Measurements from ENCODE around the gene PAM16.

Gene PAM16

DNA sequence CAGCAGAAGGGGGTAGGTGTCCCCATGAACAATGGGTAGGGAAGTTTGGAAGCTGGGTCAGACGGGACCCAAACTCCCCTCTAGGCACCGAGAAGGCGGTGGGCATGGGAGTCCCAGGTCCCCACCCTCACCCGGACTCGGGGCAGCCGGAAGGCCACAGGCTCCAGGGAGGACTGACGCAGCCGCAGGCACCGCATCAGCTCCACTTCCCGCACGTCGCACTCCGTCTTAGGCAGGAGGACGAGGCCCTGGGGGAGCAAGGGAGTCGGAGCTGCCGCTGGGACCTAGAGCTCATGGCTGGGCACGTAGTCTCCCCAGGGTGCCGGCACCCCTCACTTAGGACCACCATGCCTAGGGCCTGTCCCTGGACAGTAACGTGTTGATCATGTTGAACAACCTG is 7.1 kb upstream of the PAM16 start:
- Histone ChIP-seq H3K36me3 (ENCODE audit: control insufficient read depth in 4 of 4, insufficient read depth in 4 of 4, low read length in 3 of 4) (peaks cover 0 to 71% (median 43%) of the 10 kb centered on the region in 4 experiments), H3K9me3 (ENCODE audit: control extremely low read depth in 1 of 5, control insufficient read depth in 4 of 5, insufficient read depth in 2 of 5, low read depth in 1 of 5, low read length in 4 of 5) (no peaks in the 10 kb centered on the region), H3K4me3 (ENCODE audit: control insufficient read depth in 1 of 7, extremely low read depth in 1 of 7, insufficient read depth in 4 of 7, low read depth in 2 of 7, low read length in 6 of 7) (no peak overlapping the region), H3K4me1 (ENCODE audit: control extremely low read depth in 1 of 4, control insufficient read depth in 4 of 4, insufficient read depth in 4 of 4, low read length in 3 of 4) (no peaks in the 10 kb centered on the region), H3K27me3 (replicated peaks in 2 of 5; ENCODE audit: control insufficient read depth in 4 of 5, insufficient read depth in 5 of 5, low read length in 4 of 5) (no peaks in the 10 kb centered on the region), H3K27ac (ENCODE audit: insufficient read depth in 1 of 2, low read depth in 1 of 2, low read length in 2 of 2, poor library complexity in 1 of 2, severe bottlenecking in 2 of 2) (no peak overlapping the region)
- 95% methylated on average over 18 of the region's 19 CpGs for WGBS (ENCODE audit: insufficient coverage)
- POLR2A ChIA-PET: no interaction called here
- CTCF ChIA-PET: interaction anchor here (0.8 to 1.9 kb wide), 4 partner anchors 11 to 45 kb away, joined by 3 to 7 read pairs (median 6); no protein-coding TSS in a partner anchor
- DNase-seq: no peak

DNA sequence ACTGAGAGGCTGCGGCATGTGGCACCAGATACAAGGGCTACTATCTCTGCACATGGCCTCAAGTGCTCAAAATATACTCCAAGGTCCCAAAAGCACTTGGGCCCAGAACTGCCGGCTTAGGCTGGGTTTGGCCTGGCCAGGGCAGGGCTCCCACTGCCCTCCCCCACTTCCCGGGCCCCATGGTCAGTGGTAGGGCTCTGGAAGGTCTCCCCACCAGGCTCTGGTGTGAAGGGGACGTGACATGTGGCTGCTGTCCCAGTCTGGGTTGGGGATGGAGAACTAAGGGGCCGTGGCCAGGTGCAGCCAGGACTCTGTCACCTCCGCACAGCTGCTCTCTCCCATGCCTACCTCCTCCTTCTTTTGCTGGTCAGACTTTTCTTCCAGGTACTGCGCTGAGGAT is 5.7 kb upstream of the PAM16 start:
- peaks cover 0 to 58% (median 37%) of the 10 kb centered on the region in 4 experiments for H3K36me3 ChIP-seq (ENCODE audit: control insufficient read depth in 4 of 4, insufficient read depth in 4 of 4, low read length in 3 of 4)
- ChIA-PET POLR2A (no interaction called here), CTCF (interaction anchor here (1.2 kb wide), 1 partner anchor 45 kb away, joined by 3 read pairs; no protein-coding TSS in a partner anchor)
- no peak for DNase-seq
- no peak overlapping the region for H3K4me3 ChIP-seq (ENCODE audit: control insufficient read depth in 1 of 7, extremely low read depth in 1 of 7, insufficient read depth in 4 of 7, low read depth in 2 of 7, low read length in 6 of 7)
- WGBS (ENCODE audit: insufficient coverage): 100% methylated on average over 7 of the region's 7 CpGs
- no peak overlapping the region for H3K27ac ChIP-seq (ENCODE audit: insufficient read depth in 1 of 2, low read depth in 1 of 2, low read length in 2 of 2, poor library complexity in 1 of 2, severe bottlenecking in 2 of 2)
- no peaks in the 10 kb centered on the region for H3K9me3 ChIP-seq (ENCODE audit: control extremely low read depth in 1 of 5, control insufficient read depth in 4 of 5, insufficient read depth in 2 of 5, low read depth in 1 of 5, low read length in 4 of 5)
- no peaks in the 10 kb centered on the region for H3K27me3 ChIP-seq (replicated peaks in 2 of 5; ENCODE audit: control insufficient read depth in 4 of 5, insufficient read depth in 5 of 5, low read length in 4 of 5)
- no peaks in the 10 kb centered on the region for H3K4me1 ChIP-seq (ENCODE audit: control extremely low read depth in 1 of 4, control insufficient read depth in 4 of 4, insufficient read depth in 4 of 4, low read length in 3 of 4)

DNA sequence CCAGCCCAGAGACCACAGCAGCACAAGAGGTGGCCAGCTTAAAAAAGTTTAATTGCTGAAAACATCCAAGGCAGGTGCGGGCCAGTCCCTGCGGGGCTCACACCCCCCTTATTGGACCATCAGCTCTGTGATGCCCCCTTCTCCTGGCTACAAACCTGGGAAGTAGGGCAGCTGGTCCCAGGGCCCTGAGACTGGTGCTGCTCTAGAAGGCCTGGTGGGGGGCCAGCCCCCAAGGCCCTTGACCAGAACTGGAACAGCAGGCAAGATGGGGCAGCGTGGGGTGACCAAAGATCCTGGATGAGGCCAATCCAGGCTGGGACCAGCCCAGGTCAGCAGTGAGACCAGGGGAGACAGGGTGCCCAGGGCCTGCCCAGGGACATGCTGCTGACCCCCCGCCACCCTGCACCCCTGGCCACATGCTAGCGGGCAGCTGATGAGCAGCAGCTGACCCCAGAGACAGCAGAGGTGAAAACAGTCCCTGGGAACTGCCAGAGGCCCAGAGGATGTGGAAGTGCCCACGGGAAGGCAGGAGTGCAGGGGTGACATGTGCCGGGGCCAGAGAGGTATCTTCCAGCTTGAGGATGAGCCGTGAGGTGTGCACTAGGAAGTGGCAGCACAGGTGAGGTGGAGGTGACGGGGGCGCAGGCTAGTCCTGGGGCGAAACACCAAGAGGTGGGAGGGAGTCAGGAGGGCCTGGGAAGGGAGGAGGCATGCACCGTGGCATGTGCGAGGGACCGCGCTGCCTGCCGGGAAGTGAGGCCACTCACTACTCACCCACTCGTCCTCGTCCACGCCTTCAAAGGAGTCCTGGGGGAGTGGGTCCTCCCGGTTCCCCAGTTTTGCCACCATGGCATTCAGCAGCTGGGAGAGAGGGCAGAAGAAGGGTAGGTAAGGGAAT is 3.6 kb upstream of the PAM16 start:
- H3K4me1 ChIP-seq (ENCODE audit: control extremely low read depth in 1 of 4, control insufficient read depth in 4 of 4, insufficient read depth in 4 of 4, low read length in 3 of 4): peaks cover 0 to 10% (median 9%) of the 10 kb centered on the region in 4 experiments
- no peaks in the 10 kb centered on the region for H3K27me3 ChIP-seq (replicated peaks in 2 of 5; ENCODE audit: control insufficient read depth in 4 of 5, insufficient read depth in 5 of 5, low read length in 4 of 5)
- no peaks in the 10 kb centered on the region for H3K9me3 ChIP-seq (ENCODE audit: control extremely low read depth in 1 of 5, control insufficient read depth in 4 of 5, insufficient read depth in 2 of 5, low read depth in 1 of 5, low read length in 4 of 5)
- POLR2A ChIA-PET: no interaction called here
- no peak for DNase-seq
- peaks cover 0 to 41% (median 23%) of the 10 kb centered on the region in 4 experiments for H3K36me3 ChIP-seq (ENCODE audit: control insufficient read depth in 4 of 4, insufficient read depth in 4 of 4, low read length in 3 of 4)
- CTCF ChIA-PET: no interaction called here
- H3K4me3 ChIP-seq (ENCODE audit: control insufficient read depth in 1 of 7, extremely low read depth in 1 of 7, insufficient read depth in 4 of 7, low read depth in 2 of 7, low read length in 6 of 7): no peak overlapping the region
- no peak overlapping the region for H3K27ac ChIP-seq (ENCODE audit: insufficient read depth in 1 of 2, low read depth in 1 of 2, low read length in 2 of 2, poor library complexity in 1 of 2, severe bottlenecking in 2 of 2)
- WGBS (ENCODE audit: insufficient coverage): 100% methylated on average over 13 of the region's 20 CpGs

DNA sequence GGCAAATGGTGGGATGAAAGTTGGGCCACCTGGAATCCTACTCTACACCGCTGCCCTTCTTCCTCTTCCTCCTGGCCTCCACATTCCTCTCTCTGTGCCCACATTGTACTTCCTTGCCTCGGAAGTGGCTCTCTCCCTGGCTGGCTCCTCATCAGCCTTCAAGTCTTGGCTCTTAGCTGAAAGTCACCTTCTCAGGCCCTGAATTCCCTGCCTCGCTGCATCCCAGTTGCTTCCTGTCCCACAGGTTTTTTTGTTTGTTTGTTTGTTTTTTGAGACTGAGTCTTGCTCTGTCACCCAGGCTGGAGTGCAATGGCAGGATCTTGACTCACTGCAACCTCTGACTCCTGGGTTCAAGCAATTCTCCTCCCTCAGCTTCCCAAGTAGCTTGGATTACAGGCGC is 2.6 kb upstream of the PAM16 start:
- no peak for DNase-seq
- Histone ChIP-seq H3K4me1 (ENCODE audit: control extremely low read depth in 1 of 4, control insufficient read depth in 4 of 4, insufficient read depth in 4 of 4, low read length in 3 of 4) (peaks cover 0 to 15% (median 11%) of the 10 kb centered on the region in 4 experiments), H3K4me3 (ENCODE audit: control insufficient read depth in 1 of 7, extremely low read depth in 1 of 7, insufficient read depth in 4 of 7, low read depth in 2 of 7, low read length in 6 of 7) (no peak overlapping the region), H3K9me3 (ENCODE audit: control extremely low read depth in 1 of 5, control insufficient read depth in 4 of 5, insufficient read depth in 2 of 5, low read depth in 1 of 5, low read length in 4 of 5) (no peaks in the 10 kb centered on the region), H3K36me3 (ENCODE audit: control insufficient read depth in 4 of 4, insufficient read depth in 4 of 4, low read length in 3 of 4) (peaks cover 0 to 33% (median 19%) of the 10 kb centered on the region in 4 experiments), H3K27ac (ENCODE audit: insufficient read depth in 1 of 2, low read depth in 1 of 2, low read length in 2 of 2, poor library complexity in 1 of 2, severe bottlenecking in 2 of 2) (no peak overlapping the region), H3K27me3 (replicated peaks in 2 of 5; ENCODE audit: control insufficient read depth in 4 of 5, insufficient read depth in 5 of 5, low read length in 4 of 5) (no peaks in the 10 kb centered on the region)
- WGBS (ENCODE audit: insufficient coverage): 97% methylated on average over 3 of the region's 4 CpGs
- ChIA-PET POLR2A (no interaction called here), CTCF (interaction anchor here (1.4 to 1.7 kb wide), 2 partner anchors 13 to 49 kb away, joined by 3 read pairs; no protein-coding TSS in a partner anchor)

DNA sequence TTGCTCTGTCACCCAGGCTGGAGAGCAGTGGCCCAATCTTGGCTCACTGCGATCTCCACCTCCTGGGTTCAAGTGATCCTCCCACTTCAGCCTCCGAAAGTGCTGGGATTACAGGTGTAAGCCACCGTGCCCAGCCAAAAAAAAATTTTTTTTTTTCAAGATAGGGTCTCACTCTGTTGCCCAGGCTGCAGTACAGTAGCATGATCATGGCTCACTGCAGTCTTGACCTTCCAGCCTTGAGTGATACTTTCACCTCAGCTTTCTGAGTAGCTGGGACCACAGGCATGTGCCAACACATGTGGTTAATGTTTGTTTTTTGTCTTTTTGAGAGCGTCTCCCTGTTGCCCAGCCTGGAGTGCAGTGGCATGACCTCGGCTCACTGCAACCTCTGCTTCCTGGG is 1.7 kb upstream of the PAM16 start:
- Histone ChIP-seq H3K27me3 (replicated peaks in 2 of 5; ENCODE audit: control insufficient read depth in 4 of 5, insufficient read depth in 5 of 5, low read length in 4 of 5) (no peaks in the 10 kb centered on the region), H3K4me3 (ENCODE audit: control insufficient read depth in 1 of 7, extremely low read depth in 1 of 7, insufficient read depth in 4 of 7, low read depth in 2 of 7, low read length in 6 of 7) (no peak overlapping the region), H3K27ac (ENCODE audit: insufficient read depth in 1 of 2, low read depth in 1 of 2, low read length in 2 of 2, poor library complexity in 1 of 2, severe bottlenecking in 2 of 2) (no peak overlapping the region), H3K9me3 (ENCODE audit: control extremely low read depth in 1 of 5, control insufficient read depth in 4 of 5, insufficient read depth in 2 of 5, low read depth in 1 of 5, low read length in 4 of 5) (no peaks in the 10 kb centered on the region), H3K4me1 (ENCODE audit: control extremely low read depth in 1 of 4, control insufficient read depth in 4 of 4, insufficient read depth in 4 of 4, low read length in 3 of 4) (peaks cover 0 to 15% (median 11%) of the 10 kb centered on the region in 4 experiments), H3K36me3 (ENCODE audit: control insufficient read depth in 4 of 4, insufficient read depth in 4 of 4, low read length in 3 of 4) (peaks cover 0 to 30% (median 20%) of the 10 kb centered on the region in 4 experiments)
- no peak for DNase-seq
- ChIA-PET POLR2A (interaction anchor here (0.7 kb wide), 1 partner anchor 150 kb away, joined by 4 read pairs; no protein-coding TSS in a partner anchor), CTCF (interaction anchor here (1.4 to 1.7 kb wide), 3 partner anchors 12 to 50 kb away, joined by 3 to 4 read pairs (median 3); no protein-coding TSS in a partner anchor)
- WGBS (ENCODE audit: insufficient coverage): 95% methylated on average over 3 of the region's 5 CpGs

GRCh38 chr16:4351880-4352279 is 759 bp upstream of the PAM16 start:
- Histone ChIP-seq H3K4me3 (ENCODE audit: control insufficient read depth in 1 of 7, extremely low read depth in 1 of 7, insufficient read depth in 4 of 7, low read depth in 2 of 7, low read length in 6 of 7) (no peak overlapping the region), H3K27ac (ENCODE audit: insufficient read depth in 1 of 2, low read depth in 1 of 2, low read length in 2 of 2, poor library complexity in 1 of 2, severe bottlenecking in 2 of 2) (no peak overlapping the region), H3K9me3 (ENCODE audit: control extremely low read depth in 1 of 5, control insufficient read depth in 4 of 5, insufficient read depth in 2 of 5, low read depth in 1 of 5, low read length in 4 of 5) (no peaks in the 10 kb centered on the region), H3K27me3 (replicated peaks in 2 of 5; ENCODE audit: control insufficient read depth in 4 of 5, insufficient read depth in 5 of 5, low read length in 4 of 5) (no peaks in the 10 kb centered on the region), H3K4me1 (ENCODE audit: control extremely low read depth in 1 of 4, control insufficient read depth in 4 of 4, insufficient read depth in 4 of 4, low read length in 3 of 4) (peaks cover 0 to 15% (median 11%) of the 10 kb centered on the region in 4 experiments), H3K36me3 (ENCODE audit: control insufficient read depth in 4 of 4, insufficient read depth in 4 of 4, low read length in 3 of 4) (peaks cover 0 to 27% (median 18%) of the 10 kb centered on the region in 4 experiments)
- POLR2A ChIA-PET: interaction anchor here (0.6 to 1.5 kb wide), 3 partner anchors 11 to 562 kb away, joined by 3 to 10 read pairs (median 4); no protein-coding TSS in a partner anchor
- CTCF ChIA-PET: interaction anchor here (1.2 to 1.9 kb wide), 3 partner anchors 13 to 50 kb away, joined by 4 to 5 read pairs (median 4); no protein-coding TSS in a partner anchor
- no peak for DNase-seq
- 75% methylated on average over 4 of the region's 7 CpGs for WGBS (ENCODE audit: insufficient coverage)
